Measurements from ENCODE around the gene CCNQ. TPM values are rescaled to one million over a fixed set of nuclear protein-coding genes. Genes with fewer than 3 reads are reported as not detected.

Gene CCNQ
- total RNA-seq, 2 donors from 2014 or later: 8.6 to 23.9 TPM

- H3K4me3 ChIP-seq: no peak overlapping the region
These were observed 43.2 kb upstream of the CCNQ start for GRCh38 chrX:153642051-153642654.

DNA sequence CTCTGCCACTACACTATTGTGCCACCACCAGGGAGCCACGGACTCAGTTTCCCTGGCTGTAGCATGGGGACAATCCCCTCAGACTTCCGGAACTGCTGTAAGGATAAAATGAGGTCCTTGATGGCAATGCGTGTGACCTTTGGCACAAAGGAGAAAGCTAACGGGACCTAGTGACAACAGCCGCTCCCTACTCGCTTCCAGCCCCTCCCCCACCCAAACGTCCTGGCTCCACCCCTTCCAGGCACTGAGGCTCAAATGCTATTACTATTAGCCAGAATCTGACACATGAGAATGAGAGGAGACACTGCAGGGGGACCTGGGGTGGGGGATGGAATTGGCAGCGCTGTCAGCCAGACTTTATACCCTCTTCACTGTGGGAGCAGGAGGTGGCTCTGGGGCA is 42.7 kb upstream of the CCNQ start:
- no peak for DNase-seq
- ATAC-seq: no peak
- H3K36me3 ChIP-seq (replicated peaks in 1 of 2; ENCODE audit: insufficient read depth in 1 of 2, low read depth in 2 of 2): no peaks in the 10 kb centered on the region
- TF ChIP-seq POLR2A (IDR thresholded peaks at IDR 0.05): no peak
- TF ChIP-seq, protein P1, sequence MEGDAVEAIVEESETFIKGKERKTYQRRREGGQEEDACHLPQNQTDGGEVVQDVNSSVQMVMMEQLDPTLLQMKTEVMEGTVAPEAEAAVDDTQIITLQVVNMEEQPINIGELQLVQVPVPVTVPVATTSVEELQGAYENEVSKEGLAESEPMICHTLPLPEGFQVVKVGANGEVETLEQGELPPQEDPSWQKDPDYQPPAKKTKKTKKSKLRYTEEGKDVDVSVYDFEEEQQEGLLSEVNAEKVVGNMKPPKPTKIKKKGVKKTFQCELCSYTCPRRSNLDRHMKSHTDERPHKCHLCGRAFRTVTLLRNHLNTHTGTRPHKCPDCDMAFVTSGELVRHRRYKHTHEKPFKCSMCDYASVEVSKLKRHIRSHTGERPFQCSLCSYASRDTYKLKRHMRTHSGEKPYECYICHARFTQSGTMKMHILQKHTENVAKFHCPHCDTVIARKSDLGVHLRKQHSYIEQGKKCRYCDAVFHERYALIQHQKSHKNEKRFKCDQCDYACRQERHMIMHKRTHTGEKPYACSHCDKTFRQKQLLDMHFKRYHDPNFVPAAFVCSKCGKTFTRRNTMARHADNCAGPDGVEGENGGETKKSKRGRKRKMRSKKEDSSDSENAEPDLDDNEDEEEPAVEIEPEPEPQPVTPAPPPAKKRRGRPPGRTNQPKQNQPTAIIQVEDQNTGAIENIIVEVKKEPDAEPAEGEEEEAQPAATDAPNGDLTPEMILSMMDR (IDR thresholded peaks at IDR 0.05): no peak
- H3K9me3 ChIP-seq: no peaks in the 10 kb centered on the region
- H3K27ac ChIP-seq: no peak overlapping the region
- H3K4me1 ChIP-seq: peaks cover 10% of the 10 kb centered on the region
- intact Hi-C loops (cut with DNase I): no loop called here
- WGBS, 2 donors: 11% methylated on average over 8 of the region's 8 CpGs; no CpG with 5 or more reads in 1 of the 2 donors
- peaks cover 0 to 2% of the 10 kb centered on the region in 2 donors for H3K27me3 ChIP-seq
- H3K4me3 ChIP-seq: no peak overlapping the region

More at GRCh38 chrX:153642051-153642654, 43.2 kb upstream of the CCNQ start:
- intact Hi-C loops (cut with DNase I): no loop called here
- Histone ChIP-seq H3K9me3 (no peaks in the 10 kb centered on the region), H3K4me1 (peaks cover 10% of the 10 kb centered on the region), H3K27ac (no peak overlapping the region), H3K27me3 (peaks cover 0 to 5% of the 10 kb centered on the region in 2 donors), H3K36me3 (replicated peaks in 1 of 2; ENCODE audit: insufficient read depth in 1 of 2, low read depth in 2 of 2) (no peaks in the 10 kb centered on the region)
- no peak for ATAC-seq
- 3% methylated on average over 26 of the region's 62 CpGs; no CpG with 5 or more reads in 1 of the 2 donors for WGBS, 2 donors
- TF ChIP-seq, protein P1 (IDR thresholded peaks at IDR 0.05): no peak
- TF ChIP-seq POLR2A (IDR thresholded peaks at IDR 0.05): no peak
- no peak for DNase-seq

DNA sequence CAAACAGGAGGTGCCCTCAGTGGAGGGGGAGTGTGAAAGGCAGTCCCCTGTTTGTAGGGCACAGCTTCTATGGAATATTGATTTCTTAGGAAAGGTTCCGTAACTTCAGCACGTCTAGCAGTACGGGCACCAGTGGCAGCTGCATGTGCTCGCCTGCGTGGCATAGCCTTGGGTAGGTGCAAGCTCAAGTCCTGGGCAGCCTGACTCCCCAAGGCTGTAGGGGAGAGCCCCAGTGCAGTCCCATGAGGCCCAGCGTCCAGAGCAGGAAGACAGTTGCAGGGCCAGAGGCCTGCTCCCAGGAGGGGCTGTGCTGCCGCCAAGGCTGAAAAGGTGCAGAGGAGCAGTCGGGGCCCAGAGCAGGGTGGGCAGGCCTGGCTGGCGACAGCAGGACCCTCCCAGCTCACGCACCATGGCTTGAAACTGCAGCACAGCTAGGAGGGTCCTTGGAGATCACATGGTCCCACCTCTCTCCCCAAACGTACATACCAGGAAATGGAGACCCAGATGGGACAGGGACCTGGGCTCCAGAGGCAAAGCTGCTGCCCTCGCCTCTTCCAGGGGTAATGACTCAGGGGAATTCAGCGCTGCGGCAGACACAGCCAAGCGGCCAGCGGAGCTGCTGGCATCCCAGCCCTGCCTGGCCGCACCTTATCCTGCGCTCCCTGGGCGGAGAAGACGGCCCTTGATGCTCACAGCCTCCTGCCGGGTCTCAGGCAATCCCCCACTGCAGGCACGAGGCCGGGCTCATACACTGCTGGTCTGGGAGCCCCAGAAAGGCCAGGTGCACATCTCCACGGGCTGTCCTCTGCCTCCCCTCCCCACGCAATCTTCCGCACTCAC is 42.0 kb upstream of the CCNQ start:
- H3K4me3 ChIP-seq: no peak overlapping the region
- no peaks in the 10 kb centered on the region for H3K27me3 ChIP-seq
- peaks cover 10% of the 10 kb centered on the region for H3K4me1 ChIP-seq
- 48 to 66% methylated on average over 3 to 12 of the region's 26 CpGs for WGBS, 2 donors
- intact Hi-C loops (cut with DNase I): no loop called here
- H3K27ac ChIP-seq: no peak overlapping the region
- TF ChIP-seq POLR2A (IDR thresholded peaks at IDR 0.05): no peak
- TF ChIP-seq, protein P1 (IDR thresholded peaks at IDR 0.05): no peak
- ATAC-seq (no peak), DNase-seq (no peak)
- H3K36me3 ChIP-seq (replicated peaks in 1 of 2; ENCODE audit: insufficient read depth in 1 of 2, low read depth in 2 of 2): no peaks in the 10 kb centered on the region
- H3K9me3 ChIP-seq: no peaks in the 10 kb centered on the region

DNA sequence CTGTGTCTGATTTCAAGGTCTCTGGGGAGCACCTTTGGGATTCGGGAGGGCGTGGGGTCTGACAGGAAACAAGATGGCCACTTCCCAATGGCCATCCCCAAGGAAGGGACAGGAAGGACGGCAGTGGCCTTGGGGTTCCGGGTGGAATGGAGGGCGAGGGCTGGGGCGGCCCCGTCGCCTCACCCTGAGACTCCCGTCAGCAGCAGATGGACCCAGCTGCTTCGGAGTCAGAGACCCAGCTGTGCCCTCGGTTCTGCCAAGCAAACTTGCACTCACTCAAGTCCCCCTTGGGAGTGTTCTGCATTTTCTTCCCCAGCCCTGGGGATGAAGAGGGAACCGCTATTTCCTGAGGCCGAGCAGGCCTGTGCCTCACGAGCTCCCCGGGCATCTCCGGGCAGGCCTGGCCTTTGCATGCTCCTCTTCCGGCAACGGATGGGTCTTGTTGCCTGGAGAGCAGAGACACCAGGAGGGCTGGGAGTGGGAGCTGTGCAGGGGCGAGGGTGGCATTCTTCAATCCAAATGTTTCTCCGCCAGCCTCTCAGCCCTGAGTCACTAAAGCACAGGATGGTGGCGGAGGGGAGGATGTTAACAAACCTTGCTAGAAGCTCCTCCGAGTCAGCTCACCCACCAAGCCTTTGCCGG is 41.2 kb upstream of the CCNQ start:
- 73% methylated on average over 10 of the region's 23 CpGs; no CpG with 5 or more reads in 1 of the 2 donors for WGBS, 2 donors
- TF ChIP-seq, protein P1 (IDR thresholded peaks at IDR 0.05): no peak
- no peak for TF ChIP-seq POLR2A (IDR thresholded peaks at IDR 0.05)
- Histone ChIP-seq H3K4me3 (no peak overlapping the region), H3K4me1 (peaks cover 10% of the 10 kb centered on the region), H3K27me3 (no peaks in the 10 kb centered on the region), H3K9me3 (no peaks in the 10 kb centered on the region), H3K36me3 (replicated peaks in 1 of 2; ENCODE audit: insufficient read depth in 1 of 2, low read depth in 2 of 2) (no peaks in the 10 kb centered on the region), H3K27ac (no peak overlapping the region)
- intact Hi-C loops (cut with DNase I): no loop called here
- DNase-seq: no peak
- ATAC-seq: no peak
